ENCODE data around the gene ATP6V0A4. TPM values are rescaled to one million over a fixed set of nuclear protein-coding genes. Genes with fewer than 3 reads are reported as not detected.

The ATP6V0A4 gene
- total and polyA plus RNA-seq, 7 donors, result not detected

- Histone ChIP-seq H3K4me3 (no peak overlapping the region), H3K4me1 (no peaks in the 10 kb centered on the region), H3K9me3 (no peaks in the 10 kb centered on the region), H3K27ac (no peak overlapping the region), H3K27me3 (no peaks in the 10 kb centered on the region), H3K36me3 (no peaks in the 10 kb centered on the region)
- WGBS, 2 donors, result 75 to 88% methylated on average over 7 of the region's 7 CpGs
- intact Hi-C loops (cut with DNase I), result no loop called here
- no peak for DNase-seq
- TF ChIP-seq POLR2AphosphoS5 (IDR thresholded peaks at IDR 0.05) (no peak), POLR2A (IDR thresholded peaks at IDR 0.05) (no peak), EP300 (IDR thresholded peaks at IDR 0.05) (no peak)
Observed at GRCh38 chr7:138713191-138713590, 84.8 kb downstream of the ATP6V0A4 start.

GRCh38 chr7:138712652-138713051 lies 85.3 kb downstream of the ATP6V0A4 start:
- no peaks in the 10 kb centered on the region for H3K9me3 ChIP-seq
- H3K36me3 ChIP-seq, result no peaks in the 10 kb centered on the region
- H3K27me3 ChIP-seq, result no peaks in the 10 kb centered on the region
- WGBS, 2 donors, result 95 to 96% methylated on average over 9 of the region's 9 CpGs
- no peaks in the 10 kb centered on the region for H3K4me1 ChIP-seq
- TF ChIP-seq CTCF (IDR thresholded peaks at IDR 0.05), result no peak
- TF ChIP-seq POLR2A (IDR thresholded peaks at IDR 0.05), result no peak
- no peak for TF ChIP-seq EP300 (IDR thresholded peaks at IDR 0.05)
- no peak for TF ChIP-seq POLR2AphosphoS5 (IDR thresholded peaks at IDR 0.05)
- no peak overlapping the region for H3K27ac ChIP-seq
- H3K4me3 ChIP-seq, result no peak overlapping the region
- DNase-seq, result no peak
- intact Hi-C loops (cut with DNase I), result no loop called here

- Histone ChIP-seq H3K36me3 (no peaks in the 10 kb centered on the region), H3K4me3 (no peak overlapping the region), H3K27me3 (no peaks in the 10 kb centered on the region), H3K4me1 (no peaks in the 10 kb centered on the region), H3K27ac (no peak overlapping the region), H3K9me3 (no peaks in the 10 kb centered on the region)
- no peak for TF ChIP-seq POLR2AphosphoS5 (IDR thresholded peaks at IDR 0.05)
- no peak for TF ChIP-seq EP300 (IDR thresholded peaks at IDR 0.05)
- no peak for TF ChIP-seq POLR2A (IDR thresholded peaks at IDR 0.05)
- TF ChIP-seq CTCF (IDR thresholded peaks at IDR 0.05), result no peak
- 71 to 73% methylated on average over 15 of the region's 15 CpGs for WGBS, 2 donors
- no peak for DNase-seq
- intact Hi-C loops (cut with DNase I), result no loop called here
Observed at GRCh38 chr7:138710536-138711385, 87.2 kb downstream of the ATP6V0A4 start.

DNA sequence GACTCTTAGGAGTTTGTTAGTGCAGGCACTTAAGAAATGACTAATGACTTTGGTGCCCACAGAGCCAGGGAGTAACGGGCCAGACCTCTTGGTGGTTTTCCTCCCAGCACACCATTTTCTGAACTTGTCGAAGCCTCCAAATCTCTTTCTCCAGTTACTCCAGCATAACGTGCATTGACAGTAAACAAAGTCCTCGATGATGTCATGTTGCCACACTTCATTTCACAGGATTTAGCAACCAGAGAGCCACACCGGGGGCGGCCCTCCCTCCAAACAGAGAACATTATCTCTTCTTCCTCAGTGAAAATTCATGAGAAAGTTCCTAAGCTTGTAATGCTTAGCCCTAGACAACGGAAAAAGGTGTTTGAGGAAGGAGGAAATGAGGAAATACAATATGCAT lies 92.8 kb downstream of the ATP6V0A4 start:
- H3K4me3 ChIP-seq, result no peak overlapping the region
- intact Hi-C loops (cut with DNase I), result no loop called here
- 38 to 39% methylated on average over 7 of the region's 7 CpGs for WGBS, 2 donors
- H3K27ac ChIP-seq, result no peak overlapping the region
- no peak for TF ChIP-seq EP300 (IDR thresholded peaks at IDR 0.05)
- no peak for DNase-seq
- no peaks in the 10 kb centered on the region for H3K9me3 ChIP-seq
- no peaks in the 10 kb centered on the region for H3K27me3 ChIP-seq
- H3K36me3 ChIP-seq, result no peaks in the 10 kb centered on the region
- no peaks in the 10 kb centered on the region for H3K4me1 ChIP-seq

DNA sequence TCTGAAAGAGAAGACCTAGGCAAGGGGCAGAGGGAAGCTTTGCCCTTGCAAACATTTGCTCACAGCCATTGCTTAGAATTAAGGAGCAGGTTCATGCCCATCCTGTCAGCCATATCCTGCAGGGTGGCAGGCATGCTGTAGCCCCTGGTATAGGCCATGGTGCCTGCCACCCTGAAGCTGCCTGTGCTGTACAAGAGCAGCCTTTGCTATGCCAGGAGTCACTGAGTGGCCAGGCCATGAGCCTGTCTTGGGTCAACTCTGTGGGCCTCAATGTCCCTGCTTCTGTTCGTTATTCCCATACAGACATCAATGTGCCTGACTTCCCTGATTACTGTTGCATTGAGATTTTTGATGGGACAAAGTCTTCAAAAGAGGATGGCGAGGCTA lies 96.5 kb downstream of the ATP6V0A4 start:
- no peaks in the 10 kb centered on the region for H3K36me3 ChIP-seq
- no peaks in the 10 kb centered on the region for H3K4me1 ChIP-seq
- no peaks in the 10 kb centered on the region for H3K9me3 ChIP-seq
- no peak overlapping the region for H3K27ac ChIP-seq
- H3K4me3 ChIP-seq, result no peak overlapping the region
- TF ChIP-seq POLR2A (IDR thresholded peaks at IDR 0.05) (no peak), EP300 (IDR thresholded peaks at IDR 0.05) (no peak), POLR2AphosphoS5 (IDR thresholded peaks at IDR 0.05) (no peak), CTCF (IDR thresholded peaks at IDR 0.05) (no peak)
- 94 to 95% methylated on average over 2 of the region's 2 CpGs for whole genome bisulfite sequencing, 2 donors
- no peaks in the 10 kb centered on the region for H3K27me3 ChIP-seq
- DNase-seq, result peak; percentile 25
- intact Hi-C loops (cut with DNase I), result no loop called here
